GM12878 (cell line): ENCODE data around the gene HEMK1. TPM values are rescaled to one million over a fixed set of nuclear protein-coding genes. Genes with fewer than 3 reads are reported as not detected.

Experiments
- ATAC-seq: fragments of 200-7000 bp; cut with Tn5 transposase; 3 replicates; pipeline ENCODE4 v1.9.1; 2020; ENCODE audit warnings: mild to moderate bottlenecking, moderate library complexity
- BruUV-seq: library from RNA; stranded (reverse); fragments of 400-500 nt; replicated peaks from 2 replicates; lab custom pipeline; 2021; lab: Mats Ljungman, UMichigan
- CTCF ChIA-PET: fragments of 300-600 bp; sonication (Branson Sonifier 250); formaldehyde crosslinking; extraction: SDS; loops from one replicate; lab custom pipeline; 2021; ENCODE audit warnings: inconsistent platforms; lab: Yijun Ruan, JAX
- POLR2A ChIA-PET: fragments of 350-600 bp; formaldehyde crosslinking; extraction: SDS; loops from one replicate; lab custom pipeline; 2021; ENCODE audit warnings: inconsistent platforms; lab: Charles Lee
- RAD21 ChIA-PET: fragments of 300-600 bp; sonication (Branson Sonifier 250); formaldehyde crosslinking; loops from one replicate; lab custom pipeline; 2023; ENCODE audit warnings: antibody characterized with exemption; ENCODE audit not compliant: unreplicated experiment; lab: Charles Lee
- SMC1A ChIA-PET: fragments of 300-600 bp; sonication (Branson Sonifier 250); formaldehyde crosslinking; loops from one replicate; lab custom pipeline; 2023; ENCODE audit not compliant: unreplicated experiment, uncharacterized antibody; lab: Charles Lee
- DNase-seq: peaks from one replicate; pipeline ENCODE4 v3.0.0-alpha.2; 2011; ENCODE audit warnings: low read depth, low spot score
- FAIRE-seq: peaks from 3 replicates; lab custom pipeline; 2011; peaks lifted over from hg19 to GRCh38; lab: Jason Lieb, UNC
- H2AFZ ChIP-seq: 2 replicates; pipeline ENCODE4 v1.6.0; 2011; ENCODE audit warnings: low read depth, low read length, control low read depth; ENCODE audit not compliant: control insufficient read depth
- H3K27ac ChIP-seq: 2 replicates; pipeline ENCODE4 v1.5.1; 2011; ENCODE audit warnings: control low read depth; ENCODE audit not compliant: control insufficient read depth, insufficient read depth
- H3K27me3 ChIP-seq, 2 experiments: replicated peaks in 1 of 2; 2 replicates each; pipeline versions ENCODE4 v1.6.0 to v1.6.1; 2011; ENCODE audit warnings: low read length in 1 of 2; ENCODE audit not compliant: control insufficient read depth in 2 of 2, insufficient read depth in 2 of 2
- H3K36me3 ChIP-seq, 2 experiments: 2 replicates each; pipeline ENCODE4 v1.5.1; 2011; ENCODE audit warnings: low read length in 1 of 2; ENCODE audit not compliant: control insufficient read depth in 2 of 2, insufficient read depth in 2 of 2
- H3K4me1 ChIP-seq: 2 replicates; pipeline ENCODE4 v1.6.1; 2011; ENCODE audit warnings: mild to moderate bottlenecking, low read length, moderate library complexity, mixed read lengths; ENCODE audit not compliant: control insufficient read depth, insufficient read depth
- H3K4me2 ChIP-seq: 2 replicates; pipeline ENCODE4 v1.6.0; 2011; ENCODE audit warnings: control low read depth; ENCODE audit not compliant: control insufficient read depth, insufficient read depth
- H3K4me3 ChIP-seq: fragments of 200-600 bp; sonication (generic); 2 replicates; pipeline ENCODE4 v1.5.1; 2016
- H3K79me2 ChIP-seq: 2 replicates; pipeline ENCODE4 v1.6.0; 2011; ENCODE audit warnings: low read length; ENCODE audit not compliant: control insufficient read depth, insufficient read depth
- H3K9ac ChIP-seq: 2 replicates; pipeline ENCODE4 v1.8.0; 2011; ENCODE audit warnings: low read length, control low read depth, mixed read lengths; ENCODE audit not compliant: control insufficient read depth, insufficient read depth
- H3K9me3 ChIP-seq: replicated peaks from 3 replicates; pipeline ENCODE4 v1.5.1; 2011; ENCODE audit warnings: mild to moderate bottlenecking, low read length; ENCODE audit not compliant: control insufficient read depth, insufficient read depth
- H4K20me1 ChIP-seq: 2 replicates; pipeline ENCODE4 v1.6.0; 2011; ENCODE audit not compliant: control insufficient read depth, insufficient read depth
- BHLHE40 ChIP-seq, 2 experiments: fragments of 450-650 bp in 1 of 2; IDR thresholded peaks; 2 replicates each; pipeline ENCODE4 v1.6.1; 2011 to 2017; ENCODE audit warnings: low read depth in 2 of 2, borderline replicate concordance in 1 of 2, improper control_type of control experiment in 1 of 2, low read length in 1 of 2, mild to moderate bottlenecking in 1 of 2
- CBX5 ChIP-seq: sonication (generic); IDR thresholded peaks from 2 replicates; pipeline ENCODE4 v1.6.1; 2016; ENCODE audit warnings: low read depth, moderate library complexity, mild to moderate bottlenecking, inconsistent platforms
- CREB1 ChIP-seq: IDR thresholded peaks from 2 replicates; pipeline ENCODE4 v1.6.1; 2012; ENCODE audit warnings: low read depth, mild to moderate bottlenecking, inconsistent platforms
- HDAC6 ChIP-seq: fragments of 200-600 bp; sonication (generic); IDR thresholded peaks from one replicate; pipeline ENCODE4 v1.8.0; 2017; ENCODE audit warnings: antibody characterized with exemption; ENCODE audit not compliant: unreplicated experiment
- RCOR1 ChIP-seq: conservative IDR thresholded peaks from 2 replicates; pipeline ENCODE4 v1.6.1; 2012; ENCODE audit warnings: low read depth, low read length, improper control_type of control experiment
- RELA ChIP-seq: fragments of 450-650 bp; IDR thresholded peaks from 2 replicates; pipeline ENCODE4 v1.8.0; 2014; ENCODE audit warnings: borderline replicate concordance; ENCODE audit not compliant: partially characterized antibody
- SMARCA5 ChIP-seq: fragments of 450-650 bp; IDR thresholded peaks from 2 replicates; pipeline ENCODE4 v1.6.1; 2017; ENCODE audit warnings: mild to moderate bottlenecking
- WRNIP1 ChIP-seq: IDR thresholded peaks from 2 replicates; pipeline ENCODE4 v1.6.1; 2011; ENCODE audit warnings: low read depth, low read length, improper control_type of control experiment, borderline replicate concordance
- ZBTB11 ChIP-seq: fragments of 450-650 bp; formaldehyde crosslinking; IDR thresholded peaks from 2 replicates; pipeline ENCODE4 v1.5.0; 2022; ENCODE audit warnings: mild to moderate bottlenecking, missing genetic modification characterization
- WGBS: methylation state at CpG from one replicate; pipeline ENCODE4 v1.1.6; 2016; ENCODE audit warnings: low lambda C conversion rate; ENCODE audit not compliant: insufficient replicate concordance, insufficient coverage; ENCODE audit errors: missing lambda C conversion rate; 5-methylcytosine and 5-hydroxymethylcytosine counted together
- in situ Hi-C: fragments of 300-500 bp; cut with MboI; formaldehyde crosslinking; loops from 9 replicates; pipeline ENCODE4 v1.14.3; 2018; ENCODE audit warnings: mixed read lengths
- intact Hi-C: fragments of 100-400 bp; cut with micrococcal nuclease; formaldehyde crosslinking; loops from one replicate; pipeline ENCODE4 v1.14.2; 2022; ENCODE audit not compliant: unreplicated experiment
- polyA plus RNA-seq, 11 experiments: library from polyadenylated mRNA; depleted of rRNA in 4 of 11; unstranded in 6 of 11; stranded (reverse) in 5 of 11; fragments of >200 nt; fragmentation: Nextera tagmentation in 4 of 11; fragmentation: Illumina TruSeq in 1 of 11; extraction: Ambion mirVana in 4 of 11; extraction: Trizol in 1 of 11; gene quantifications; 1 replicate in 1 of 11; 2 replicates in 10 of 11; pipeline versions ENCODE4 v1.2.1 to v1.2.3, GENCODE V29; 2011 to 2016; ENCODE audit warnings: inconsistent platforms in 2 of 11, missing spikeins in 2 of 11, low read depth in 1 of 11
- total RNA-seq, 4 experiments: library from RNA; depleted of rRNA in 3 of 4; stranded (reverse); fragments of >200 nt in 3 of 4; fragmentation: Illumina TruSeq in 1 of 4; extraction: Trizol in 1 of 4; gene quantifications; 2 replicates each; pipeline versions ENCODE4 v1.2.1 to v1.2.3, GENCODE V29; 2013 to 2021

The HEMK1 gene
- total and polyA plus RNA-seq, 10 of the 15 experiments (the other 5 are each of a cell fraction or from before 2014, with no cell fraction given): 2.8 to 19.0 (median 12.0) TPM

GRCh38 chr3:50591196-50591741, 21.9 kb downstream of the HEMK1 start:
- no peaks in the 10 kb centered on the region for H3K9me3 ChIP-seq
- H3K79me2 ChIP-seq: no peaks in the 10 kb centered on the region
- intact Hi-C loops: loop anchor here (1.0 to 2.0 kb wide), 3 partner anchors 18 to 23 kb away; partner anchors contain the start of gene CISH
- no peak overlapping the region; the same call in 1 of the 2 replicates for H2AFZ ChIP-seq
- peak overlapping the region; percentile 95 for H3K27ac ChIP-seq
- WGBS: 40% methylated on average over 9 of the region's 9 CpGs
- in situ Hi-C loops: no loop called here
- H3K4me3 ChIP-seq: no peak overlapping the region
- H4K20me1 ChIP-seq: no peaks in the 10 kb centered on the region
- RAD21 ChIA-PET: interaction anchor here (0.8 to 8.2 kb wide), 8 partner anchors 11 to 791 kb away, joined by 3 to 135 read pairs (median 22); partner anchors contain the start of genes C3orf18, CISH, HEMK1 and MAPKAPK3
- CTCF ChIA-PET: interaction anchor here (0.6 to 11.1 kb wide), 6 partner anchors 10 to 377 kb away, joined by 3 to 317 read pairs (median 22); partner anchors contain the start of genes C3orf18, CISH, HEMK1 and MAPKAPK3
- FAIRE-seq: no peak
- no peaks in the 10 kb centered on the region for H3K27me3 ChIP-seq
- POLR2A ChIA-PET: interaction anchor here (0.7 to 7.0 kb wide), 12 partner anchors 10 to 793 kb away, joined by 3 to 65 read pairs (median 6); partner anchors contain the start of genes C3orf18, CISH, HEMK1 and MANF
- peak overlapping the region; percentile 67; the same call in 1 of the 2 replicates for H3K9ac ChIP-seq
- BruUV-seq: no TSS peak
- no peak for TF ChIP-seq CBX5
- 0 out of 2 replicates have a peak, but pooled peaks have one; percentile 5 for TF ChIP-seq CREB1
- TF ChIP-seq, all 136 proteins: peak for 1
- peaks cover 35% of the 10 kb centered on the region for H3K4me1 ChIP-seq
- no peak for DNase-seq
- H3K36me3 ChIP-seq: no peaks in the 10 kb centered on the region
- SMC1A ChIA-PET: interaction anchor here (0.9 to 10.0 kb wide), 8 partner anchors 10 to 62 kb away, joined by 3 to 186 read pairs (median 12); partner anchors contain the start of genes C3orf18, CISH, HEMK1 and MAPKAPK3
- peak overlapping the region; percentile 80 for H3K4me2 ChIP-seq
- ATAC-seq: peak; percentile 2; the same call in 2 of the 3 replicates

- no peak overlapping the region for H2AFZ ChIP-seq
- no peak for ATAC-seq
- no peak overlapping the region for H3K27ac ChIP-seq
- no peak for TF ChIP-seq WRNIP1
- no peak for TF ChIP-seq RELA
- TF ChIP-seq BHLHE40 (IDR thresholded peaks at IDR 0.05; ENCODE audit: borderline replicate concordance in 1 of 2, low read depth in 2 of 2, low read length in 1 of 2): no peak
- TF ChIP-seq SMARCA5: no peak
- no peak for TF ChIP-seq HDAC6
- TF ChIP-seq ZBTB11: no peak
- no peak for TF ChIP-seq RCOR1
- no peak for TF ChIP-seq CBX5
Observed at GRCh38 chr3:50592568-50592967, 23.2 kb downstream of the HEMK1 start.

More at GRCh38 chr3:50592568-50592967, 23.2 kb downstream of the HEMK1 start:
- in situ Hi-C loops: no loop called here
- no peak for DNase-seq
- WGBS: 84% methylated on average over 5 of the region's 5 CpGs
- POLR2A ChIA-PET: interaction anchor here (1.0 to 7.0 kb wide), 4 partner anchors 9 to 256 kb away, joined by 4 to 65 read pairs (median 30); partner anchors contain the start of genes C3orf18 and CISH
- CTCF ChIA-PET: interaction anchor here (1.0 to 11.1 kb wide), 4 partner anchors 9 to 50 kb away, joined by 3 to 317 read pairs (median 103); partner anchors contain the start of genes C3orf18, CISH, HEMK1 and MAPKAPK3
- SMC1A ChIA-PET: interaction anchor here (2.3 to 10.0 kb wide), 4 partner anchors 20 to 60 kb away, joined by 10 to 186 read pairs (median 57); partner anchors contain the start of genes C3orf18, CISH, HEMK1 and MAPKAPK3
- Histone ChIP-seq H3K4me2 (no peak overlapping the region), H3K4me3 (no peak overlapping the region), H3K79me2 (no peaks in the 10 kb centered on the region), H3K9me3 (no peaks in the 10 kb centered on the region), H3K27me3 (no peaks in the 10 kb centered on the region), H3K4me1 (peaks cover 35% of the 10 kb centered on the region), H3K36me3 (no peaks in the 10 kb centered on the region), H3K9ac (no peak overlapping the region), H4K20me1 (no peaks in the 10 kb centered on the region)
- no TSS peak for BruUV-seq
- RAD21 ChIA-PET: interaction anchor here (0.6 to 8.2 kb wide), 4 partner anchors 9 to 22 kb away, joined by 3 to 135 read pairs (median 64); partner anchors contain the start of genes CISH and HEMK1
- intact Hi-C loops: no loop called here
- FAIRE-seq: no peak
